HepG2 (cell line): ENCODE data around the gene RNF114. TPM values are rescaled to one million over a fixed set of nuclear protein-coding genes. Genes with fewer than 3 reads are reported as not detected.

Experiments used
- IRF9 ChIP-seq: sonication (generic); formaldehyde crosslinking; IDR thresholded peaks from 2 replicates; pipeline ENCODE4 v1.8.0; 2022; ENCODE audit warnings: missing genetic modification reagents, mild to moderate bottlenecking, borderline replicate concordance
- KMT2A ChIP-seq: sonication (generic); formaldehyde crosslinking; IDR thresholded peaks from 2 replicates; pipeline ENCODE4 v1.4.0; 2020; ENCODE audit warnings: missing genetic modification reagents
- MEIS2 ChIP-seq: sonication (generic); formaldehyde crosslinking; IDR thresholded peaks from 2 replicates; pipeline ENCODE4 v1.9.0; 2021; ENCODE audit warnings: mild to moderate bottlenecking, missing genetic modification reagents
- NAIF1 ChIP-seq: sonication (generic); formaldehyde crosslinking; IDR thresholded peaks from 2 replicates; pipeline ENCODE4 v1.5.0; 2020; ENCODE audit warnings: mild to moderate bottlenecking, missing genetic modification reagents, borderline replicate concordance
- NFKBIZ ChIP-seq: IDR thresholded peaks from 2 replicates; pipeline ENCODE4 v1.6.1; 2018; ENCODE audit warnings: missing genetic modification reagents, missing compliant biosample characterization
- PRDM15 ChIP-seq: sonication (generic); formaldehyde crosslinking; IDR thresholded peaks from 2 replicates; pipeline ENCODE4 v1.4.0; 2020; ENCODE audit warnings: missing genetic modification reagents
- SP1 ChIP-seq, 2 experiments: fragments of 450-650 bp in 1 of 2; sonication (generic) in 1 of 2; formaldehyde crosslinking in 1 of 2; IDR thresholded peaks; 2 replicates each; pipeline versions ENCODE4 v1.4.0 to v1.6.1; 2016 to 2020; ENCODE audit warnings: missing genetic modification reagents in 1 of 2
- TAF1 ChIP-seq: sonication (generic); formaldehyde crosslinking; IDR thresholded peaks from 2 replicates; pipeline ENCODE4 v1.4.0; 2020; ENCODE audit warnings: missing genetic modification reagents
- ZFP36 ChIP-seq: fragments of 150-350 bp; IDR thresholded peaks from 2 replicates; pipeline ENCODE4 v1.6.1; 2018; ENCODE audit warnings: borderline replicate concordance, low read length, low read depth; ENCODE audit not compliant: partially characterized antibody
- ZNF10 ChIP-seq: sonication (generic); formaldehyde crosslinking; IDR thresholded peaks from 2 replicates; pipeline ENCODE4 v1.4.0; 2020; ENCODE audit warnings: mild to moderate bottlenecking, low read depth, missing genetic modification reagents, borderline replicate concordance
- ZNF34 ChIP-seq: sonication (generic); formaldehyde crosslinking; IDR thresholded peaks from 2 replicates; pipeline ENCODE4 v1.4.0; 2020; ENCODE audit warnings: mild to moderate bottlenecking, missing genetic modification reagents, borderline replicate concordance
- ZNF580 ChIP-seq: IDR thresholded peaks from 2 replicates; pipeline ENCODE4 v1.6.1; 2016; ENCODE audit warnings: low read depth, borderline replicate concordance
- ZNF615 ChIP-seq: sonication (generic); formaldehyde crosslinking; IDR thresholded peaks from 2 replicates; pipeline ENCODE4 v1.5.0; 2020; ENCODE audit warnings: mild to moderate bottlenecking, missing genetic modification reagents, borderline replicate concordance
- ZSCAN30 ChIP-seq: sonication (generic); formaldehyde crosslinking; IDR thresholded peaks from 2 replicates; pipeline ENCODE4 v1.5.0; 2020; ENCODE audit warnings: mild to moderate bottlenecking, missing genetic modification reagents
- polyA plus RNA-seq, 8 experiments: library from polyadenylated mRNA; depleted of rRNA in 3 of 8; stranded (reverse) in 7 of 8; unstranded in 1 of 8; fragments of >200 nt; fragmentation: Illumina TruSeq in 4 of 8; extraction: Trizol in 4 of 8; gene quantifications; 2 replicates each; pipeline versions ENCODE4 v1.2.1 to v1.2.3, GENCODE V29; 2011 to 2016; ENCODE audit warnings: low read depth in 4 of 8, missing spikeins in 1 of 8, mixed read lengths in 1 of 8; ENCODE audit not compliant: insufficient read depth in 1 of 8
- total RNA-seq, 5 experiments: library from RNA; depleted of rRNA; stranded (reverse); fragments of >200 nt; fragmentation: Illumina TruSeq; extraction: Trizol; gene quantifications; 2 replicates each; pipeline ENCODE4 v1.2.3, GENCODE V29; 2016; ENCODE audit warnings: low read depth in 1 of 5
- TF ChIP-seq, protein P1 (sequence below): sonication (generic); formaldehyde crosslinking; IDR thresholded peaks from 2 replicates; pipeline ENCODE4 v1.8.0; 2022; ENCODE audit warnings: mild to moderate bottlenecking, missing genetic modification reagents, moderate library complexity
- TF ChIP-seq, protein P2 (sequence below): sonication (generic); formaldehyde crosslinking; IDR thresholded peaks from 2 replicates; pipeline ENCODE4 v1.4.0; 2020; ENCODE audit warnings: missing genetic modification reagents, borderline replicate concordance
- TF ChIP-seq, protein P3 (sequence below): IDR thresholded peaks from 2 replicates; pipeline ENCODE4 v1.6.1; 2016; ENCODE audit warnings: mild to moderate bottlenecking, missing biosample characterization, missing genetic modification reagents

Gene RNF114
- total and polyA plus RNA-seq, 2 of the 13 experiments (the other 11 are each of a cell fraction or from before 2014, with no cell fraction given), result 119 to 126 TPM

- TF ChIP-seq NAIF1 (CRISPR knock-in tag) (0 out of 2 replicates have a peak, but pooled peaks have one; percentile 28), NFKBIZ (CRISPR knock-in tag) (0 out of 2 replicates have a peak, but pooled peaks have one; percentile 21), IRF9 (CRISPR knock-in tag) (peak; percentile 96), ZNF615 (peak; percentile 94; the same call in 1 of the 2 replicates), SP1 (IDR thresholded peaks at IDR 0.05) (no peak), SP1 (CRISPR knock-in tag; IDR thresholded peaks at IDR 0.05) (peak; percentile 95), TAF1 (CRISPR knock-in tag) (peak; percentile 98), ZNF580 (peak; percentile 75), ZNF34 (CRISPR knock-in tag) (peak; percentile 76; the same call in 1 of the 2 replicates), MEIS2 (peak; percentile 5; the same call in 1 of the 2 replicates), KMT2A (CRISPR knock-in tag) (peak; percentile 94), ZFP36 (no peak), ZNF10 (no peak), ZSCAN30 (CRISPR knock-in tag) (0 out of 2 replicates have a peak, but pooled peaks have one; percentile 27), PRDM15 (CRISPR knock-in tag) (peak; percentile 99)
- TF ChIP-seq, protein P1, sequence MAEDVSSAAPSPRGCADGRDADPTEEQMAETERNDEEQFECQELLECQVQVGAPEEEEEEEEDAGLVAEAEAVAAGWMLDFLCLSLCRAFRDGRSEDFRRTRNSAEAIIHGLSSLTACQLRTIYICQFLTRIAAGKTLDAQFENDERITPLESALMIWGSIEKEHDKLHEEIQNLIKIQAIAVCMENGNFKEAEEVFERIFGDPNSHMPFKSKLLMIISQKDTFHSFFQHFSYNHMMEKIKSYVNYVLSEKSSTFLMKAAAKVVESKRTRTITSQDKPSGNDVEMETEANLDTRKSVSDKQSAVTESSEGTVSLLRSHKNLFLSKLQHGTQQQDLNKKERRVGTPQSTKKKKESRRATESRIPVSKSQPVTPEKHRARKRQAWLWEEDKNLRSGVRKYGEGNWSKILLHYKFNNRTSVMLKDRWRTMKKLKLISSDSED (CRISPR knock-in tag), result no peak
- TF ChIP-seq, protein P2, sequence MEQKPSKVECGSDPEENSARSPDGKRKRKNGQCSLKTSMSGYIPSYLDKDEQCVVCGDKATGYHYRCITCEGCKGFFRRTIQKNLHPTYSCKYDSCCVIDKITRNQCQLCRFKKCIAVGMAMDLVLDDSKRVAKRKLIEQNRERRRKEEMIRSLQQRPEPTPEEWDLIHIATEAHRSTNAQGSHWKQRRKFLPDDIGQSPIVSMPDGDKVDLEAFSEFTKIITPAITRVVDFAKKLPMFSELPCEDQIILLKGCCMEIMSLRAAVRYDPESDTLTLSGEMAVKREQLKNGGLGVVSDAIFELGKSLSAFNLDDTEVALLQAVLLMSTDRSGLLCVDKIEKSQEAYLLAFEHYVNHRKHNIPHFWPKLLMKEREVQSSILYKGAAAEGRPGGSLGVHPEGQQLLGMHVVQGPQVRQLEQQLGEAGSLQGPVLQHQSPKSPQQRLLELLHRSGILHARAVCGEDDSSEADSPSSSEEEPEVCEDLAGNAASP (CRISPR knock-in tag), result peak; percentile 61; the same call in 1 of the 2 replicates
- TF ChIP-seq, protein P3, sequence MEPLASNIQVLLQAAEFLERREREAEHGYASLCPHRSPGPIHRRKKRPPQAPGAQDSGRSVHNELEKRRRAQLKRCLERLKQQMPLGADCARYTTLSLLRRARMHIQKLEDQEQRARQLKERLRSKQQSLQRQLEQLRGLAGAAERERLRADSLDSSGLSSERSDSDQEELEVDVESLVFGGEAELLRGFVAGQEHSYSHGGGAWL (CRISPR knock-in tag), result peak; percentile 97
Observed at GRCh38 chr20:49936153-49937026, at the start of gene RNF114 (continued).
